ENCODE data around the gene NPAS3. TPM values are rescaled to one million over a fixed set of nuclear protein-coding genes. Genes with fewer than 3 reads are reported as not detected.
A peak's percentile ranks its signal among the peaks of the same experiment; 100 is the strongest.

Gene NPAS3
- total and polyA plus RNA-seq, 2 of the 13 experiments (the other 11 are each of a cell fraction or from before 2014, with no cell fraction given), result not detected

- Histone ChIP-seq H4K20me1 (ENCODE audit: insufficient read depth, low read length) (no peaks in the 10 kb centered on the region), H3K4me1 (ENCODE audit: insufficient read depth, low read length) (no peaks in the 10 kb centered on the region), H3K27ac (ENCODE audit: extremely low read length, insufficient read depth, low read length) (no peak overlapping the region), H3K4me2 (ENCODE audit: low read depth, low read length) (no peak overlapping the region), H3K79me2 (ENCODE audit: insufficient read depth, low read length) (no peaks in the 10 kb centered on the region), H3K36me3 (replicated peaks in 1 of 2; ENCODE audit: control insufficient read depth in 1 of 2, insufficient read depth in 2 of 2, low read length in 2 of 2) (no peaks in the 10 kb centered on the region), H3K4me3 (replicated peaks in 1 of 3; ENCODE audit: insufficient read depth in 1 of 3, low read depth in 2 of 3, low read length in 3 of 3) (no peak overlapping the region), H3K9ac (ENCODE audit: insufficient read depth, low read depth, low read length) (no peak overlapping the region), H3K27me3 (ENCODE audit: control insufficient read depth in 1 of 2, insufficient read depth in 2 of 2, low read length in 2 of 2) (no peaks in the 10 kb centered on the region; a peak in 1 of 5 replicates), H2AFZ (ENCODE audit: low read length) (no peak overlapping the region), H3K9me3 (ENCODE audit: low read length) (peaks cover 16% of the 10 kb centered on the region; the same call in 1 of the 2 replicates)
- ChIA-PET POLR2A (no interaction called here), CTCF (ENCODE audit: low intra/inter-chr PET ratio, low total read pairs) (no interaction called here)
- ATAC-seq (no peak), DNase-seq (ENCODE audit: low spot score) (no peak), FAIRE-seq (no peak)
- in situ Hi-C loops (cut with HindIII; ENCODE audit: extremely low pct_ligation_motif_present, low pct_unique_long_range_greater_than_20kb) (no loop called here), intact Hi-C loops (cut with micrococcal nuclease; ENCODE audit: unreplicated experiment) (no loop called here)
- TF ChIP-seq RAD51 (IDR thresholded peaks at IDR 0.05; ENCODE audit: borderline replicate concordance) (peak; percentile 81), ONECUT2 (CRISPR knock-in tag; IDR thresholded peaks at IDR 0.05) (no peak)
- no TSS peak for BruUV-seq (replicated peaks)
- WGBS (ENCODE audit: low lambda C conversion rate), result 21% methylated on average over 2 of the region's 2 CpGs
Observed at GRCh38 chr14:33294419-33294818, 355.7 kb downstream of the NPAS3 start.

- no peak for DNase-seq (ENCODE audit: low spot score)
- peaks cover 16% of the 10 kb centered on the region; the same call in 1 of the 2 replicates for H3K9me3 ChIP-seq (ENCODE audit: low read length)
- no peak overlapping the region for H2AFZ ChIP-seq (ENCODE audit: low read length)
- in situ Hi-C loops (cut with HindIII; ENCODE audit: extremely low pct_ligation_motif_present, low pct_unique_long_range_greater_than_20kb) (no loop called here), intact Hi-C loops (cut with micrococcal nuclease; ENCODE audit: unreplicated experiment) (no loop called here)
- FAIRE-seq, result no peak
- H3K4me3 ChIP-seq (replicated peaks in 1 of 3; ENCODE audit: insufficient read depth in 1 of 3, low read depth in 2 of 3, low read length in 3 of 3), result no peak overlapping the region
- H3K27me3 ChIP-seq (ENCODE audit: control insufficient read depth in 1 of 2, insufficient read depth in 2 of 2, low read length in 2 of 2), result no peaks in the 10 kb centered on the region
- H3K79me2 ChIP-seq (ENCODE audit: insufficient read depth, low read length), result no peaks in the 10 kb centered on the region
- ATAC-seq, result no peak
- CTCF ChIA-PET (ENCODE audit: low intra/inter-chr PET ratio, low total read pairs), result no interaction called here
- no peak overlapping the region for H3K9ac ChIP-seq (ENCODE audit: insufficient read depth, low read depth, low read length)
- TF ChIP-seq EHMT2 (IDR thresholded peaks at IDR 0.05; ENCODE audit: borderline replicate concordance, low read depth, low read length) (no peak), MAFF (IDR thresholded peaks at IDR 0.05; ENCODE audit: low read depth, low read length) (0 out of 2 replicates have a peak, but pooled peaks have one; percentile 3)
- no peaks in the 10 kb centered on the region for H4K20me1 ChIP-seq (ENCODE audit: insufficient read depth, low read length)
- H3K4me1 ChIP-seq (ENCODE audit: insufficient read depth, low read length), result no peaks in the 10 kb centered on the region
- WGBS (ENCODE audit: low lambda C conversion rate), result 1% methylated on average over 4 of the region's 4 CpGs
- POLR2A ChIA-PET, result no interaction called here
- H3K4me2 ChIP-seq (ENCODE audit: low read depth, low read length), result no peak overlapping the region
- BruUV-seq (replicated peaks), result no TSS peak
- no peaks in the 10 kb centered on the region for H3K36me3 ChIP-seq (replicated peaks in 1 of 2; ENCODE audit: control insufficient read depth in 1 of 2, insufficient read depth in 2 of 2, low read length in 2 of 2)
- H3K27ac ChIP-seq (ENCODE audit: extremely low read length, insufficient read depth, low read length), result no peak overlapping the region
Observed at GRCh38 chr14:33297565-33297964, 358.9 kb downstream of the NPAS3 start.

Measured in HepG2 (cell line).